H1 (cell line): ENCODE measurements around the gene PSKH1. TPM values are rescaled to one million over a fixed set of nuclear protein-coding genes. Genes with fewer than 3 reads are reported as not detected.
A peak's percentile ranks its signal among the peaks of the same experiment; 100 is the strongest.

Experiments
- CTCF ChIA-PET: fragments of 300-600 bp; sonication (Branson Sonifier 250); formaldehyde crosslinking; loops from one replicate; lab custom pipeline; 2021; ENCODE audit not compliant: partially characterized antibody; lab: Charles Lee
- POLR2A ChIA-PET: fragments of 300-600 bp; sonication (Branson Sonifier 250); formaldehyde crosslinking; loops from one replicate; lab custom pipeline; 2021; ENCODE audit warnings: inconsistent platforms; ENCODE audit not compliant: partially characterized antibody; lab: Charles Lee
- DNase-seq, 2 experiments: peaks; one replicate each; pipeline versions ENCODE4 v3.0.0 to v3.0.0-alpha.2; 2010 to 2022; ENCODE audit warnings: low spot score in 2 of 2, low read depth in 1 of 2, mixed read lengths in 1 of 2
- FAIRE-seq: peaks from 2 replicates; lab custom pipeline; 2011; peaks lifted over from hg19 to GRCh38; lab: Jason Lieb, UNC
- H2AFZ ChIP-seq: 2 replicates; pipeline ENCODE4 v1.8.1; 2012; ENCODE audit warnings: low read length, inconsistent platforms
- H2AK5ac ChIP-seq: 2 replicates; pipeline ENCODE4 v1.6.1; 2013; ENCODE audit warnings: low read depth, low read length
- H2BK120ac ChIP-seq: replicated peaks from 2 replicates; pipeline ENCODE3; 2013; ENCODE audit warnings: low read depth, low read length, inconsistent platforms
- H2BK12ac ChIP-seq: 2 replicates; pipeline ENCODE4 v1.6.1; 2013; ENCODE audit warnings: low read depth, low read length
- H2BK15ac ChIP-seq: 2 replicates; pipeline ENCODE4 v1.6.1; 2013; ENCODE audit warnings: low read length
- H2BK20ac ChIP-seq: 2 replicates; pipeline ENCODE4 v1.6.1; 2013; ENCODE audit warnings: low read length
- H2BK5ac ChIP-seq: 2 replicates; pipeline ENCODE4 v1.6.1; 2013; ENCODE audit warnings: low read depth, low read length
- H3K14ac ChIP-seq: 2 replicates; pipeline ENCODE4 v1.6.1; 2013; ENCODE audit warnings: inconsistent platforms; ENCODE audit not compliant: insufficient read length
- H3K18ac ChIP-seq: 2 replicates; pipeline ENCODE4 v1.6.1; 2013; ENCODE audit warnings: low read length; ENCODE audit errors: extremely low read depth
- H3K23ac ChIP-seq: 2 replicates; pipeline ENCODE4 v1.6.1; 2013; ENCODE audit warnings: inconsistent platforms; ENCODE audit not compliant: insufficient read length
- H3K23me2 ChIP-seq: 2 replicates; pipeline ENCODE4 v1.6.1; 2013; ENCODE audit warnings: low read depth, low read length
- H3K27ac ChIP-seq: 2 replicates; pipeline ENCODE4 v1.6.1; 2011; ENCODE audit warnings: low read depth, low read length, inconsistent platforms
- H3K27me3 ChIP-seq, 4 experiments: replicated peaks in 1 of 4; 1 replicate in 1 of 4; 2 replicates in 3 of 4; pipeline versions ENCODE4 v1.6.1 to v1.8.1; 2011 to 2013; ENCODE audit warnings: low read length in 3 of 4, mild to moderate bottlenecking in 3 of 4, inconsistent platforms in 2 of 4, mixed read lengths in 2 of 4, moderate library complexity in 1 of 4; ENCODE audit not compliant: control insufficient read depth in 3 of 4, insufficient read depth in 3 of 4; ENCODE audit errors: extremely low read depth in 1 of 4
- H3K36me3 ChIP-seq, 4 experiments: 2 replicates each; pipeline versions ENCODE4 v1.6.1 to v1.8.1; 2011 to 2013; ENCODE audit warnings: mild to moderate bottlenecking in 4 of 4, low read length in 3 of 4, moderate library complexity in 2 of 4, control low read depth in 1 of 4, inconsistent platforms in 1 of 4; ENCODE audit not compliant: insufficient read depth in 4 of 4, control insufficient read depth in 2 of 4
- H3K4ac ChIP-seq: replicated peaks from 2 replicates; pipeline ENCODE3; 2013; ENCODE audit warnings: low read length, low read depth, mixed read lengths, inconsistent platforms; ENCODE audit not compliant: insufficient read length
- H3K4me1 ChIP-seq, 4 experiments: replicated peaks in 1 of 4; 1 replicate in 1 of 4; 2 replicates in 3 of 4; pipeline versions ENCODE4 v1.6.1 to v1.8.1; 2011 to 2013; ENCODE audit warnings: low read length in 3 of 4, inconsistent platforms in 2 of 4, mixed read lengths in 1 of 4; ENCODE audit not compliant: insufficient read depth in 4 of 4, control insufficient read depth in 3 of 4
- H3K4me2 ChIP-seq, 2 experiments: 2 replicates each; pipeline versions ENCODE4 v1.6.1 to v1.8.1; 2011 to 2013; ENCODE audit warnings: low read depth in 2 of 2, low read length in 2 of 2, control low read depth in 1 of 2, inconsistent platforms in 1 of 2, mild to moderate bottlenecking in 1 of 2; ENCODE audit not compliant: insufficient read depth in 1 of 2
- H3K4me3 ChIP-seq, 4 experiments: fragments of 200-600, 300-600 bp in 1 of 4; sonication (generic), shearing (Covaris generic), sonication (Bioruptor Twin) in 1 of 4; 2 replicates each; pipeline versions ENCODE4 v1.5.1 to v1.8.1; 2011 to 2016; ENCODE audit warnings: low read length in 4 of 4, low read depth in 3 of 4, control low read depth in 2 of 4, inconsistent platforms in 2 of 4, mild to moderate bottlenecking in 2 of 4, mixed read lengths in 1 of 4, moderate library complexity in 1 of 4; ENCODE audit not compliant: insufficient read depth in 2 of 4; ENCODE audit errors: extremely low read depth in 1 of 4
- H3K56ac ChIP-seq: replicated peaks from 2 replicates; pipeline ENCODE3; 2013; ENCODE audit warnings: low read depth, mild to moderate bottlenecking, mixed read lengths, low read length, inconsistent platforms; ENCODE audit not compliant: insufficient read length
- H3K79me1 ChIP-seq: 2 replicates; pipeline ENCODE4 v1.6.1; 2013; ENCODE audit warnings: low read depth, low read length, control low read depth
- H3K79me2 ChIP-seq, 2 experiments: 2 replicates each; pipeline versions ENCODE4 v1.6.1 to v1.8.1; 2012 to 2013; ENCODE audit warnings: low read length in 2 of 2, mild to moderate bottlenecking in 2 of 2, inconsistent platforms in 1 of 2; ENCODE audit not compliant: insufficient read depth in 2 of 2, control insufficient read depth in 1 of 2
- H3K9ac ChIP-seq, 4 experiments: replicated peaks in 1 of 4; 1 replicate in 1 of 4; 2 replicates in 3 of 4; pipeline versions ENCODE4 v1.6.1 to v1.8.1; 2011 to 2013; ENCODE audit warnings: low read depth in 3 of 4, low read length in 3 of 4, control low read depth in 2 of 4, mild to moderate bottlenecking in 2 of 4, moderate library complexity in 2 of 4, inconsistent platforms in 1 of 4; ENCODE audit errors: extremely low read depth in 1 of 4
- H3K9me3 ChIP-seq, 2 experiments: 2 replicates each; pipeline versions ENCODE4 v1.6.1 to v1.8.1; 2012 to 2013; ENCODE audit warnings: mild to moderate bottlenecking in 2 of 2, moderate library complexity in 2 of 2, control low read depth in 1 of 2, inconsistent platforms in 1 of 2, low read depth in 1 of 2, low read length in 1 of 2, mixed read lengths in 1 of 2; ENCODE audit not compliant: insufficient read depth in 2 of 2
- H4K20me1 ChIP-seq, 2 experiments: replicated peaks in 1 of 2; 2 replicates each; pipeline versions ENCODE3 to v1.8.1; 2011 to 2013; ENCODE audit warnings: inconsistent platforms in 2 of 2, low read length in 2 of 2, mild to moderate bottlenecking in 1 of 2; ENCODE audit not compliant: insufficient read depth in 2 of 2, control insufficient read depth in 1 of 2
- H4K5ac ChIP-seq: 2 replicates; pipeline ENCODE4 v1.6.1; 2013; ENCODE audit warnings: low read length, low read depth, mixed read lengths, inconsistent platforms; ENCODE audit not compliant: insufficient read length
- H4K8ac ChIP-seq: 2 replicates; pipeline ENCODE4 v1.8.0; 2013; ENCODE audit warnings: mild to moderate bottlenecking, moderate library complexity, low read length, inconsistent platforms; ENCODE audit not compliant: insufficient read depth; ENCODE audit errors: extremely low read depth
- H4K91ac ChIP-seq: replicated peaks from 2 replicates; pipeline ENCODE3; 2013; ENCODE audit warnings: low read length, mixed read lengths, inconsistent platforms; ENCODE audit not compliant: insufficient read length
- CEBPB ChIP-seq: IDR thresholded peaks from 2 replicates; pipeline ENCODE4 v1.6.1; 2012; ENCODE audit warnings: low read depth, low read length
- CREB1 ChIP-seq: IDR thresholded peaks from 2 replicates; pipeline ENCODE4 v1.6.1; 2012; ENCODE audit warnings: inconsistent platforms
- JUN ChIP-seq: IDR thresholded peaks from 2 replicates; pipeline ENCODE4 v1.6.1; 2011; ENCODE audit warnings: low read depth, mild to moderate bottlenecking, improper control_type of control experiment, low read length
- KDM5A ChIP-seq: fragments of 200-600 bp; IDR thresholded peaks from 2 replicates; pipeline ENCODE4 v1.7.1; 2012; ENCODE audit warnings: mild to moderate bottlenecking, low read length, inconsistent platforms, mixed read lengths
- RNF2 ChIP-seq: fragments of 200-900, 300-1000 bp; sonication (generic); IDR thresholded peaks from 2 replicates; pipeline ENCODE4 v1.7.1; 2016; ENCODE audit warnings: borderline replicate concordance, low read depth, mild to moderate bottlenecking, antibody characterized with exemption, low read length; ENCODE audit not compliant: poor library complexity, severe bottlenecking; ENCODE audit errors: missing control alignments
- WGBS, 2 experiments: shearing (Covaris generic) in 1 of 2; methylation state at CpG; one replicate each; pipeline versions ENCODE4 v1.1.6 to v1.1.7; 2013 to 2015; ENCODE audit warnings: low lambda C conversion rate in 2 of 2, mixed read lengths in 2 of 2, inconsistent platforms in 1 of 2, low coverage in 1 of 2, missing lambda C conversion rate in 1 of 2; ENCODE audit not compliant: insufficient replicate concordance in 2 of 2, insufficient coverage in 1 of 2, insufficient read length in 1 of 2; ENCODE audit errors: extremely low coverage in 1 of 2, missing lambda C conversion rate in 1 of 2; 5-methylcytosine and 5-hydroxymethylcytosine counted together
- polyA plus RNA-seq, 7 experiments: library from polyadenylated mRNA; depleted of rRNA in 3 of 7; stranded (reverse) in 5 of 7; unstranded in 2 of 7; fragments of >200 nt in 5 of 7; fragments of 200-250 nt in 2 of 7; gene quantifications; 1 replicate in 5 of 7; 2 replicates in 1 of 7; 4 replicates in 1 of 7; pipeline versions ENCODE4 v1.2.1 to v1.2.3, GENCODE V29; 2011 to 2013; ENCODE audit warnings: missing spikeins in 2 of 7, mixed read lengths in 2 of 7
- total RNA-seq: library from RNA; stranded (reverse); fragmentation: NEBNext Ultra II Directional; extraction: Animal tissue kit (Norgen Biotek cat#: 25700); gene quantifications from 2 replicates; pipeline ENCODE4 v1.2.1, GENCODE V29; 2021
- TF ChIP-seq, protein P1 (sequence below): IDR thresholded peaks from 2 replicates; pipeline ENCODE4 v1.6.1; 2012; ENCODE audit warnings: inconsistent platforms

Gene PSKH1
- total and polyA plus RNA-seq, 2 of the 8 experiments (the other 6 are each of a cell fraction or from before 2014, with no cell fraction given) = 24.8 to 51.0 TPM

DNA sequence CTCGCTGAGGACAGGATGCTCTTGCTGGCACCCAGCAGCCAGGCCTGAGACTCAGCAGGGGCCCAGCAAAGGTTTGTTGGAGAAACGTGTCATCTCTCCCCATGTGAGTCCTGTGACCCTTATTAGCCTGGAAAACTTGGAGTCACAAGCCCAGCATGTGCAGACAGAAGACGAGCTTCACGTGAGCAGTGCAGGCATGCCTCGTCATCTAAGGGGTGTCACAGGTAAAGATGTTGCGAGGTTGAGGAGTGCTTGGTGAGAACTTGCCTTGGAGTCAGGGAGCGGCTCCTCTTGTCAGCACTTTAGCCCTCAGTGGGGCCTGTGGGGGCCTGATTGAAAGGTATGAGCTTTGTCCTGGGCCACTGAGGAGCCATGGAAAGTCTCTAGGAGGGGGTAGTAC is 40.8 kb downstream of the PSKH1 start:
- peaks cover 1 to 14% of the 10 kb centered on the region in 2 experiments for H4K20me1 ChIP-seq
- H3K9me3 ChIP-seq = no peaks in the 10 kb centered on the region
- H4K91ac ChIP-seq = no peak overlapping the region
- no peak for DNase-seq
- H2BK15ac ChIP-seq = no peak overlapping the region
- no peak overlapping the region for H2BK5ac ChIP-seq
- peaks cover 4% of the 10 kb centered on the region; the same call in 1 of the 2 replicates for H3K79me1 ChIP-seq
- no peak overlapping the region for H2AFZ ChIP-seq
- H3K4ac ChIP-seq = no peak overlapping the region
- no peak overlapping the region for H2BK20ac ChIP-seq
- POLR2A ChIA-PET = interaction anchor here (0.6 to 4.2 kb wide), 13 partner anchors 8 to 287 kb away, joined by 3 to 47 read pairs (median 4); partner anchors contain the start of genes EDC4, NRN1L, PSKH1 and RANBP10
- H3K9ac ChIP-seq = no peak overlapping the region
- H3K23me2 ChIP-seq = peaks cover 18% of the 10 kb centered on the region
- no peak overlapping the region for H2BK12ac ChIP-seq
- H3K79me2 ChIP-seq = 0 out of 4 replicates have a peak, but pooled peaks cover 0 to 3% of the 10 kb centered on the region in 2 experiments
- no peak overlapping the region for H3K27ac ChIP-seq
- CTCF ChIA-PET = interaction anchor here (0.7 to 27.1 kb wide), 16 partner anchors 9 to 413 kb away, joined by 3 to 623 read pairs (median 4); partner anchors contain the start of genes EDC4, LCAT, NRN1L and PSKH1
- H3K14ac ChIP-seq = no peak overlapping the region
- H3K18ac ChIP-seq = no peak overlapping the region
- H3K4me1 ChIP-seq = peaks cover 0 to 15% (median 8%) of the 10 kb centered on the region in 4 experiments; a peak in 5 of 7 replicates
- TF ChIP-seq CREB1 (no peak), KDM5A (no peak), RNF2 (no peak), JUN (no peak), CEBPB (no peak)
- TF ChIP-seq, protein P1, sequence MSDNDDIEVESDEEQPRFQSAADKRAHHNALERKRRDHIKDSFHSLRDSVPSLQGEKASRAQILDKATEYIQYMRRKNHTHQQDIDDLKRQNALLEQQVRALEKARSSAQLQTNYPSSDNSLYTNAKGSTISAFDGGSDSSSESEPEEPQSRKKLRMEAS = no peak
- FAIRE-seq = no peak
- H4K5ac ChIP-seq = no peak overlapping the region
- no peak overlapping the region for H3K23ac ChIP-seq
- no peak overlapping the region for H4K8ac ChIP-seq
- H3K27me3 ChIP-seq = no peaks in the 10 kb centered on the region
- peak overlapping the region in 1 of 2 experiments; percentile 96; a peak in 1 of 4 replicates for H3K4me2 ChIP-seq
- WGBS, 2 experiments = 90% methylated on average over 7 of the region's 7 CpGs; no CpG with 5 or more reads in 1 of the 2 experiments
- no peaks in the 10 kb centered on the region for H3K36me3 ChIP-seq
- no peak overlapping the region for H3K56ac ChIP-seq
- H2BK120ac ChIP-seq = no peak overlapping the region
- H2AK5ac ChIP-seq = no peak overlapping the region
- H3K4me3 ChIP-seq = no peak overlapping the region
